GM12801 (cell line): ENCODE results near the gene UGT2A1.

ENCODE experiments used
- CTCF ChIP-seq: IDR thresholded peaks from one replicate; pipeline ENCODE4 v1.5.1; 2011; ENCODE audit warnings: control low read depth; ENCODE audit not compliant: insufficient read length; ENCODE audit errors: extremely low read depth

UGT2A1 gene

DNA sequence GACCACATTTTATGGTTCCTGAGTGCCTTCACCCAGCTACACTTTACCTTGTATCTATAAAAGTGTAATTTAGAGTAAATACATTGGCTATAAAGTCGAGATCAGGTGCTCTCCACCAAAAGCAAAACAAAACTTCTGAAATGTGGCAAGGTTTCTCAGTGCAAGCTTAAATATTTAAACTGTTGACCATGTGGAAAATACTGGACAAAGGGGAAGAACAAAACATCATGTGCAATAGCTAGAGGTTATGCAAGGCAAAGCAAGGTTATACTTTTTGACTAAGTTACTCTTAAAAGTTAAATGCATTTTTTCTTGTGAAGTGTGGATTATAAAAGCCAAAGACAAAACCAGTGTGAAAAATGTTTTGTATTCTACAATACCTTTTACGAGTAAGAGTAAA lies 69.5 kb downstream of the UGT2A1 start:
- TF ChIP-seq CTCF, result no peak

- TF ChIP-seq CTCF, result no peak
Observed at GRCh38 chr4:69577245-69577644, 75.8 kb downstream of the UGT2A1 start.

- TF ChIP-seq CTCF, result no peak
Observed at GRCh38 chr4:69576251-69576877, 76.7 kb downstream of the UGT2A1 start.

DNA sequence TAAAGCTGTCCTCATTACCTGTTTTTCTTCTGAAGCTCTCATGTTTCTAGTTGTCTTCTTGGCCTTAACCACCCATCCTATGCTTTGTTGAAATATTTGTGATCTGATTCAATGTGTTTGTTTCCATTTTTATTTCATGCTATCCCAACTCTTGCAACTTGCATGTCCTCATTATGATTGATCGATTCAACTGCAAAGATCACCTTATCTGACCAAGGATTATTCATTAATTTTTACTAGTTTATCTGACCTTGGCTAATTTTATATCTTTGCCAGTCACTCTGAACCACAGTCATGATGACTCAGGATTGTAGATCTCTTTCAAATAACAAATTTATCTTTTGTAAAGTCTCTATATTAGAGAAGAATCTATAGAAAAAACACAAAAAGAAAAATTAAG lies 84.3 kb downstream of the UGT2A1 start:
- TF ChIP-seq CTCF, result no peak

- no peak for TF ChIP-seq CTCF
Observed at GRCh38 chr4:69563424-69563823, 89.6 kb downstream of the UGT2A1 start.

GRCh38 chr4:69549651-69550050 lies 103.4 kb downstream of the UGT2A1 start:
- no peak for TF ChIP-seq CTCF

DNA sequence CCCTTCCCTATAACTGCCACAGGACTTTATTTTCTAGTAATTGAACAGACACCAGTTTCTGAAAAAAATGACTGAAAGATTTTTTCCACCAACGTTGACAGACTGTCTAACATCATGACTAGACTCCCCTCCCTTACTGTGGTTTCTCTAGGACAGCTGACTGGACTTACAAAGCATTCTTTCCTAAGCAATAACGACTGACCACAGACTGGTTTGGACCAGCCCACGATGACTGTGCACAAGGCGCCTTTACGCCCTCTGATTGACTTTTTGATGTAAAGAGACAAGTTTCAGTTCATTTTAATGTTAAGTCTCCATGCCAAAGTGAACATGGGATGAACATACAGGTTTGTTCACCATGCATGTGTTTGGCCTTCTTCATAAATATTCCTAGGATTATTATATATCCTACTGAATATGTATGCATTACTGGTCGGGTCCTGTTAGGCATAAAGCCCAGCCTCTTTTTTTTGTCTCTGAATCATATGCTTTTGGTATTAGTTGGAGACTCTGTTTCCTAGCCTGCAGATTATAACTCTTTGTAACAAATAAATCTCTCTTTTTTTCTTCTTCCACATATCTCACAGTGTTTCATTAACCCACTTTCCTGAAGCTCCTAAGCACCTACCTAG lies 106.8 kb downstream of the UGT2A1 start:
- no peak for TF ChIP-seq CTCF
